ENCODE results near the gene DLX5.

DLX5 gene

DNA sequence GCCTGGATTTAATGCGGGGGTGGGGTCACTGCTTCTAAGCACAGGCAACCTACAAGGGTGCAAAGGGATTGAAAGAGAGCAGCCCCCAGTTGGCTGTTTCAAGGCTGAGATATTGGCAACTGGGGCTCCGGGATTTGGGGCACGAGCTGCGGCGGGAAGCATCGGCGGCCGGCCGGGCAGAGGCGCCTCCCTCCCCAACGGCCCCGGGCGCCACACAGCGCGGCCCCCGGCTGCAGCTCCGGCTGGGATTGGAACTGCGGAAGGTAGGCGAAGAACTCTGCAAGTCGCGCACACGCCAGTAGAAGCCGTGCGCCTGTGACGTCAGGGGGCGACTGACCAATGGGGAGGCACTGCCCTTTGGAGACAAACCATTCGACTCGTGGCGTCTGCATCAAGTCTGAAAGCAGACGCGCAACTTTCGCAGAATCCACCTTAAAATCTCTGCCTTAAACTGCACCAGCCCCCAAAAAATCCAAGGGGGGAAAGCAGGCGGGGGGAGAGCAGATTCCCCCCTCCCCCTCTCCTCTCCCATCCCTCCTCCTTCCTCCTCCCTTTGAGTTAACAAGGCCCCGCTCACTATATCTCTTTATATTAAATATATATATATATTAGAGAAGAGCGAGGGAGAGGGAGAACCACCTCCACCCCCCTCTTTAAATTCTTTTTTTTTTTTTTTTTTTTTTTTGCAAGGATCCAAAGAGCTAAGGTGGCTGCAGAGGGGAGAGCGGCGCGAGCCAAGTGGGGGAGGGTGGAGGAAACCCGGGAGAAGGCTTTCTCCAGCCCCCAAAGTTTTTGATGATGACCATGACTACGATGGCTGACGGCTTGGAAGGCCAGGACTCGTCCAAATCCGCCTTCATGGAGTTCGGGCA is 19.2 kb downstream of the DLX5 start, which contains the start of gene DLX6:
Gene DLX6 (plus strand): TSS at position 371 of the 872 bp plus-strand sequence. CDS start 425 bp downstream, at position 796.
- no peak for FAIRE-seq

DNA sequence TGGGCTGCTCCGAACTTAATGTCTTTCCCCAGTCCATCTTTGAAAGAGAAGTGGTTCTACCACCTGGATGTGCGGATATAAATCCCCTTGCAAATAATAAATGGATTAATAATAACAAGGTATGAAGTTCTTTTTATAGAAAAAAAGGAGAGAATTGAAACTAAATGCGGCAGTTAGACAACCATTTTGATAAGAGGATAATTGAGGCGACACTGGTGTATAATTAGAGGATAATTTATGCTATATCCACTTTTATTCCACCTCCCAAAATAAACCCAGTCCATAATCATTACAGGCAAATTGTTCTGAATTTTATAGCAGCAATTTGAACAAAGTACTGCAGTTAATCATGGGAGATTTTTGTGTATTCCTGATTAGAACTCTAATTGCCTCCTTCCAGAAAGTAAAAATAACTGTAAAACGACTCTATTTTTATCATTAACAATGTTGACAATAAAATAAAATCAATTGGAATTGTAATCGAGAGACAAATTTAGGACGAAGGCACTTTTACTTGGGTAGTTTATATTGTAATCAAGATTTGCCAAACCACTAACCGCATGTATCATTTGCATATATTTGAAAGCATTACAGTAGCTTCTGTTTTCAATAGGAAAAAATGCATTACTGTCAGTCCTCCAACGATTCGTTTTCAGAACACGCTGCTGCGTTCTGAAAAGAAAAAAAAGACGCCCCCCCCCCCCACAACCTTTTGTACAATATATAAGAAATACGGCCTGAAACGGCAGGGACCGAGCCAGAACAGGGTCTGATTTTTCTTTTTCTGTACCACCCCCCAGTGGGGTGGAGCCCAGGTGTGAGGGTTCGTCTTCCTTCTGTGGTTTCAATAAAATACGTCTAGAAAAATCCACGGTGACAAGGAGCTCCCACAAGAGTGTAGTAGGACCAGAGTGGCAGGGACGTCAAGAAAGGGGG is 20.1 kb downstream of the DLX5 start:
- peak; percentile 64 for FAIRE-seq

- no peak for FAIRE-seq
Observed at GRCh38 chr7:97003262-97004246, 21.1 kb downstream of the DLX5 start.

DNA sequence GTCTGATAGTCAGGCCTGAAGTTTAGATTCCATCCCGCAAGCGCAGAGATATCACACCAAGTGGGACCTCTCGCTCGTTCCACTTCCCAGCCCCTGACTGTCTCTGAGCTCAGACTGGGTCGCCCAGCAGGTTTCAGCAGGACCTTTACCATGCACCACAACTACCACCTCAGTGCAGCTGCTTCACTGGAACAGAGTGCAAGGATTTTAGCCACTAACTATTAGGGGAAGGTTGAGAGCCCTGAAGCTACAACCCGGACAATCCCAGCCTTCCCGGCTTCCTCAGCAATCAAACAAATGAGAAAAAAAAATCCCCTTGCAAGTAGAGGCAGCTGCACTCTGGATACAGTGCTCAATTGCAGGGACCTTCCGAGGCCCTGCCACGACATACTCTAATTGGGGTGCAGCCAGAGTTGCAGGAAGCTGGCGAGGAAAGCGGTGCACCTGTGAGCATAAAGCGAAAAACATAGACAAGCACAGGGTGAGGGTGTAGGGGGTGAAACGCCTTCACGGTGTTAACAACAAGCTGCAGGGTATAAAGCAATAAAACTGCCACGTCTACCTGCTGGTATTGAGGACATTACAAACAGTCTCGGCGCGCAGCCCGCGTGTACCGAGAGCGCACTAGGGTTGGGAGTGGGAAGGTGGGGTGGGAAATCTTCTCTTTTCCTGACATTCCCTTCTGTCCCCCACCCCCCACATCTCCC is 21.9 kb downstream of the DLX5 start:
- no peak for FAIRE-seq

DNA sequence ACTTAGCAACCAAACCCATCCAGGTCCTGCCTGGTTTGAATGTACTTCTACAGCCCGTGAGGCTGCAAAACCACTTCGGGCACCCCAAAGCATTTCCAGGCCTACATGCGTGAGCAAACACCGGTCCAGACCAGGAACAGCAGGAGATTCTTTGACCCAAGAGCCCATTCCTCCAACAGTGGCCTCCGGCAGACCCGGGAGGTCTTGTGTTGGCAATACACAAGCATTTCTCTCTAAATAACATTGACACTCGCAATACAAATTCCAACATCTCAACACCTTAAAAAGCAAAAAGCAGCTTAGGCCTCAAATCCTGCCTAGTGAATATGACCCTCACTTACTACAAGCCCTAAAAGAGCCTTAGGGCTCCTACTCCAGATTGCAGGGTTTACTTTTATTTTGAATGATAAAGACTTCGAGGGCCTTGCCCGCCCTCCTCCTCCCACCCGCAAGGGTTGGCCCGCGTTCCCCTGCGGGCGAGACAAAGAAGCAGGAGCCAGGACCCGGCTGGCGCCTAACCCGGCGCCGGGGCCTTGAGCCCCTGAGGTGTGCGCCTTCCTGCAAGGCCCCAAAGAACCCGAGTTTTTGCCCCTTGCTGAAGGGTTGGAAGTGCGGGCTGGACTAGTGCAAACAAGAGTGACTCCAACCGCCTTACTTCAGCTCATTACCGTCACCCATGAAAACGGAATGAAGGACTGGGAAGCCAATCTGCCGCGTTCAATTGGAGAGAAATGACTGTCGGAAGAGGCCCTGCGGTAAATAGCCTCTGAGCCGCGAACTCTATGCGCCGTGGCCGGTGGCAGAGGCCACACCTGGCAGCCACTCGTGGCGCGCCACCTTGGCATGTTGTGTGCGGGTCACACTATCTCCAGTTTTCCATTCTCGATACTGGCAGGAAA is 22.7 kb downstream of the DLX5 start:
- no peak for FAIRE-seq

GRCh38 chr7:97001221-97001620 is 23.4 kb downstream of the DLX5 start:
- FAIRE-seq: no peak

- no peak for FAIRE-seq
Observed at GRCh38 chr7:96998744-96999143, 25.9 kb downstream of the DLX5 start.

GRCh38 chr7:96998333-96998732 is 26.3 kb downstream of the DLX5 start:
- no peak for FAIRE-seq

GRCh38 chr7:96997512-96998032 is 27.1 kb downstream of the DLX5 start:
- FAIRE-seq: no peak

- no peak for FAIRE-seq
Observed at GRCh38 chr7:96996958-96997511, 27.6 kb downstream of the DLX5 start.

DNA sequence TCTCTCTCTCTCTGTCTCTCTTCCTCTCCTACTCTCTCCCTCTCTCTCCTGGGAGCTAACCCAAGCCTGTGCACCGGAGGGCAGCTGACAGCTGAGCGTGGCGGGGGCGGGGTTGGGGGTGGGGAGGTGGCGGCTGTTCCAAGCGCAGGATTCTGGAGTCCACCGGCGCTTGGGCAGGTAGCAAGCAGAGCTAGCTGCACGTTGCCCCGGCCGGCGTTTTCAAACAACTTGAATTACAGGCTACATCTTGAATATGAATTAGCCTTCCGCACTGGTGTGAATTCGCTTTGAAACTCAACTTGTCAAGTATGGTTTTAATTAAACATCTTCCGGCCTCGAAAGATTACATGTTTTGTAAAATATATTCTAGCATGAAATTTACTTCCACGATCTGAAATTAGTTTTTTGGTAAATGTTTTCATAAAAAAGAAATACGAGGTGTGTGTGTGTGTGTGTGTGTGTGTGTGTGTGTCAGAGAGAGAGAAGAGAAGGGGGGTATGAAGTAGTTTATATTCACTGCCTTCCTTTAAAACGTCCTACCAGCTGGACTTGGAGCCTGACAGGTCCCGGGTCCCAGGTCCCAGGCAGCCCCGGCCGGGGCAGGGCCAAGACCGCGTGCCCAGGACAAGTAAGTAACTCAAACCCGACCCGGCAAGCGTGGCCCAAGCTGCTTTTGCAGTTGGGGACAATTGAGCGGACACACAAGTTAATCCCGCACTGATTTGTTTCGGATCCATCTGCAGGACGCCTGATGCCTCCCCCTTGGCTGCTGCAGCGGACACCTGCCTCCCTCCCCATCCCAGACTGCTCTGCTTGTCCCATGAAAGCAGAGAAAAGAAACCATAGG is 28.3 kb downstream of the DLX5 start:
- FAIRE-seq: no peak

DNA sequence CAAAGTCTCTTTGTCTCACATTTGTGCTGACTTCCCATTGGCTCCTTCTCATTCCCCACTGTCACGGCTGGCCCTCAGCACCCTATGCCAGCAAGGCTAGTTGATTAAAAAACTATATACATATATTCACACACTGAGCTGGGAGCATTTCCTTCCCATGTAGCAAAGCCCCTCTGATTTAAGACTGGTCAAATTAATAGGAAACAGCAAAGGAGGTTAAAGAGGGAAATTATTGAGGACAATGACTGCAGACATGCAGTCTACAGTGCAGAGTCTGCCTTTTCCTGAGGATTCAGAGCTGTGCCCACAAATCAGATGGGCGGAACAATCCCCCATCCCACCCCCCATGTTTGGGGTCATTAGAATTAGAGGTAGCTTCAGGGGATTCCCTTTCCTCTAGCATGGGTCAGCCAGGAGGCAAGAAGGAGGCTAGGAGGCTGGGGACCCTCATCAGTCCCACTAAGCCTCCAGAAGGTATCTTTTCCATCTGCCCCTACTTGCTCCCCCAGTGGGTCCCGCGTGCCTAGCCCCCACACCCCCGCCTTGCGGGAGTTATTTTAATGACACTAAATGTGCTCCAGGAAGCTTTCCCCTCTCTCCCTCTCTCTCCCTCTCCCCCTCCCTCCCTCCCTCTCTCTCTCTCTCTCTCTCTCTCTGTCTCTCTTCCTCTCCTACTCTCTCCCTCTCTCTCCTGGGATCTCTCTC is 29.1 kb downstream of the DLX5 start:
- no peak for FAIRE-seq

DNA sequence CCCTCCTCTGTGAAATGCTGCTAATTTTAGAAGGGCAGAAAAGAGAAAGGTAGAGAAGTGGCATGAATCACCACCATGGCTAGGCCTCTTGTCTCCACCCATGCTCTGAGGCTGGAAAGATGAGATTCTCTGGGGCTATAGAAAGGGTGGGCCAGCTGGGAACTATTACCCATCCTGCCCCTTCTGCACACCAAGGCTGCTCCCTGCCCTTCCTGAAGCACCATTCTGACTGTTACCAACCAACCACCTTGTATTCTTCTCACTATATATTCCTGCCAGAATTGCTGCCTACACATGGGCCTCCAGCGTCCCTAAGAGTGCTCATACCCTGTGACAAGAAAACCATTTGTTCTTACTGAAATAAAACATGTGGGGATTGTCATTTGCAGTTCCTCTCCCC is 30.7 kb downstream of the DLX5 start:
- FAIRE-seq: no peak

DNA sequence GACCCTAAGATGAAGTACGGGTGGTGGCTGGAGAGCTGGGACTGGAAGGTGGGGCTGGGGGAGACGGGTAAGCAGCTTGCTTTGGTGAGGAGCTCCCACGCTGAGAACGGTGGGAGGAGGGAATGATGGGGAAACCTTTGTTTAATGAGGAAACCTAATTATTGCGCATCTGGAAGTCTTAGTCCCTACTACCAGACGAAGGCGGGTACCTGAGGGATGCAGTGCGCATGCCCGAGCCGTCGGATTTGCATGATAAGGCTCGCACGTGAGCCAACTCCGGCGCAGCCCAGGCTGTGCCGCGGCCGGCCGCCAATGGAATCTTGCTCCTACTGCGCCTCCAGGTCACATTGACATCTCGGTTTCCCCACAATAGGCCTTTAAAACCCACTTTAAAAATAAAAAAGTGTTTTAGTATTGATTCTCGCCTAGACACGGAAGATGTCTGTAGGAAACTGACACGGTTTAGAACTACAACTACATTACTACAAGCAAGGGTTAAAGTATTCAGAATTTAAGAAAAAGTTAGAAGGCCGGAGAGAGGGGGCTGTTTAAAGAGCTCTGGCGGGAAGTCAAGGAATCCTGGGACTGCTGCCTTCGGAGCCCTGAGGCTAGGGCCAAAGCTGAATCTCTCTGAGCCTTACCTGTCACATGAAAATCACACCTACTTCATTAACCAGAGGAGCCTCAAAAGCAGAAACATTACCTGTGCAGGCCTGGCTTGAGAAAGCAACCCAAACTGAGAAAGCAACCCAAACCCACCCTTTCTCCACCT is 31.4 kb downstream of the DLX5 start:
- no peak for FAIRE-seq

DNA sequence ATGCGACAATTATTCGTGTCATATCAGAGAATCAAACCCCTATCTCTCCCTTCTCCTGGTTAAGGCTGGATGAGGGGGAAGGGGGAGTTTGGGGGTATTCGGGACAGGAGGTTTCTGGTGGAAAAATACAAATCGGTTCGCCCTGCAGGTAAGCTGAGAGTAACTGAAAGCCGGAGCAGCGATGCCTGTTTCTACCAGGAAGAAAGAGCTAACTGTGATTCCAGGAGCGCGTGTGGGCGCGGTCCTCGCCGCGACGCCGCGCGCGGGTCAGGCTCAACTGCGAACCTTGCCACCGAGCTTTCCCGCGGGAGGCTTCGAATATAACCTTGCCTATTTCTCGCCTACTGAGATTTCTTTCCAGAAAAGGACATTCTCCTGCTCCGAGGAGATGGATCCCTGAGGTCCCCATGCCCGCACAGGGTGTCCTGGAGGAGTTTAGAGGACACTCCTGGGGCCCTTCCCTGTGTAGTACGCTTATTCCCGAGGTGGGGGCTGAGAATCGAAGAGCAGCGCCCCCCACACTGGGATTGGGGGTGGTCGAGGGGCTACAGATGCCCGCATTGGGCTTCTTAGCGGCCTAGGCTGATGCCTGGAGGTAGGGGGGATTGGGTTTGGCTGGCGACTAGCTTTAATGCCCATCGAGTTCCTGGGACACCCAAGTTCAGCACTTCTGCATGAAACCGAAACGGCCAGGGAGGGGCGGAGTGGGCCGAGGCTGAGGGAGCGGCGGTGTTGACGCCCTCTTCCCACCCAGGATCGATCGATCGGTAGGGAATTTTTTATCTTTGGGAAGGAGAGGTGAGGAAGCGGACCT is 32.2 kb downstream of the DLX5 start:
- no peak for FAIRE-seq

DNA sequence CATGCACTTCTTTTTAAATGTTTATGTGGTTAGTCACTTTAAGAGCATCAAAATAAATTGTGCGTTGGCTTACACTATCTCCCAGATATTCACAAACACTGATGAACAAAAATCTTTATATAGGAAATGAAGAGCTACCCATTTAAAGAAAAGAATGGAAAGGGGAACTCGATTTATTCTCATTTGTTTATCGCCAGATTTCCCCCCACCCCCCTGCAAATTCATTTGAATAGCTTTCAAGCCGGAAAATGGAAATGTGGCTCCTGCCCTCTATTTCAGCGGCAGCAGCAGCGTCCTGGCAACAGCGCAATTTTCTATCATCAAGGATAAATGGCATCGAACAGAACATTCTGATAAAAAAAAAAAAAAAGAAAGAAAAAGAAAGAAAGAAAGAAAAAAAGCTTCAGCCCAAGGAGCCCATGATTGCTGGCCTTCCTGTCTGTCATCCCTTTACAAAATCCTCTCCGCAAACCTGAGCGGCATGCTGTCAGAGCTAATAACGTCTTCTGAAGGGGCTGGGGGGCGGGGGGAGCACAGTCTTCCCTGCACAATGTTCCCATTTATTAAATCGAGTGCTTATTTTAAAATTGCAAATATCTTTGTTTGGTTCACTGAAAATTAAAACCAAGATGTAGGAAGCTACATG is 33.0 kb downstream of the DLX5 start:
- no peak for FAIRE-seq
